ENCODE data around the gene PPP2R5B. TPM values are rescaled to one million over a fixed set of nuclear protein-coding genes. Genes with fewer than 3 reads are reported as not detected.

PPP2R5B gene
- polyA plus RNA-seq, 4 donors, result 13.2 to 20.8 (median 17.4) TPM

- no peak for DNase-seq (ENCODE audit: low read depth in 4 of 4, low spot score in 3 of 4)
Observed at GRCh38 chr11:64888406-64888728, 36.1 kb upstream of the PPP2R5B start.

GRCh38 chr11:64888729-64889511 lies 35.6 kb upstream of the PPP2R5B start:
- no peak for DNase-seq (ENCODE audit: low read depth in 4 of 4, low spot score in 3 of 4)

- no peak for DNase-seq (ENCODE audit: low read depth in 4 of 4, low spot score in 3 of 4)
Observed at GRCh38 chr11:64890522-64890939, 34.0 kb upstream of the PPP2R5B start.

- DNase-seq (ENCODE audit: low read depth in 4 of 4, low spot score in 3 of 4), result no peak
Observed at GRCh38 chr11:64891215-64891848, 33.2 kb upstream of the PPP2R5B start.

GRCh38 chr11:64891880-64892279 lies 32.6 kb upstream of the PPP2R5B start:
- DNase-seq (ENCODE audit: low read depth in 4 of 4, low spot score in 3 of 4), result no peak

- no peak for DNase-seq (ENCODE audit: low read depth in 4 of 4, low spot score in 3 of 4)
Observed at GRCh38 chr11:64892411-64892831, 32.1 kb upstream of the PPP2R5B start.

GRCh38 chr11:64892838-64893193 lies 31.7 kb upstream of the PPP2R5B start:
- no peak for DNase-seq (ENCODE audit: low read depth in 4 of 4, low spot score in 3 of 4)

- DNase-seq (ENCODE audit: low read depth in 4 of 4, low spot score in 3 of 4), result no peak
Observed at GRCh38 chr11:64893194-64894069, 31.1 kb upstream of the PPP2R5B start.

GRCh38 chr11:64894070-64894811 lies 30.2 kb upstream of the PPP2R5B start:
- no peak for DNase-seq (ENCODE audit: low read depth in 4 of 4, low spot score in 3 of 4)

GRCh38 chr11:64894812-64895452 lies 29.6 kb upstream of the PPP2R5B start:
- DNase-seq (ENCODE audit: low read depth in 4 of 4, low spot score in 3 of 4), result no peak

- no peak for DNase-seq (ENCODE audit: low read depth in 4 of 4, low spot score in 3 of 4)
Observed at GRCh38 chr11:64896448-64897022, 28.0 kb upstream of the PPP2R5B start.

- no peak for DNase-seq (ENCODE audit: low read depth in 4 of 4, low spot score in 3 of 4)
Observed at GRCh38 chr11:64897381-64898075, 27.0 kb upstream of the PPP2R5B start.

GRCh38 chr11:64898076-64898445 lies 26.4 kb upstream of the PPP2R5B start:
- no peak for DNase-seq (ENCODE audit: low read depth in 4 of 4, low spot score in 3 of 4)

GRCh38 chr11:64898541-64898940 lies 25.9 kb upstream of the PPP2R5B start:
- no peak for DNase-seq (ENCODE audit: low read depth in 4 of 4, low spot score in 3 of 4)

GRCh38 chr11:64900263-64900678 lies 24.2 kb upstream of the PPP2R5B start:
- no peak for DNase-seq (ENCODE audit: low read depth in 4 of 4, low spot score in 3 of 4)

- DNase-seq (ENCODE audit: low read depth in 4 of 4, low spot score in 3 of 4), result no peak
Observed at GRCh38 chr11:64900774-64901173, 23.7 kb upstream of the PPP2R5B start.

GRCh38 chr11:64902102-64902900 lies 22.2 kb upstream of the PPP2R5B start:
- no peak for DNase-seq (ENCODE audit: low read depth in 4 of 4, low spot score in 3 of 4)

GRCh38 chr11:64903291-64903833 lies 21.1 kb upstream of the PPP2R5B start:
- DNase-seq (ENCODE audit: low read depth in 4 of 4, low spot score in 3 of 4), result no peak

Data from left renal pelvis (tissue), 4 donors.